Glutamatergic neuron (in vitro differentiated cells): ENCODE measurements around the gene SPRR2F. TPM values are rescaled to one million over a fixed set of nuclear protein-coding genes. Genes with fewer than 3 reads are reported as not detected.

Experiments used
- DNase-seq: peaks from one replicate; pipeline ENCODE4 v3.0.0; 2022
- H3K27ac Mint-ChIP-seq: one replicate; pipeline ENCODE4 v1.8.0; 2020; ENCODE audit warnings: mild to moderate bottlenecking, mixed read lengths, inconsistent platforms; ENCODE audit not compliant: unreplicated experiment
- H3K27me3 Mint-ChIP-seq: one replicate; pipeline ENCODE4 v1.8.0; 2020; ENCODE audit warnings: mild to moderate bottlenecking, moderate library complexity, mixed read lengths, inconsistent platforms; ENCODE audit not compliant: unreplicated experiment
- H3K36me3 Mint-ChIP-seq: one replicate; pipeline ENCODE4 v1.8.0; 2020; ENCODE audit warnings: mild to moderate bottlenecking, mixed read lengths, inconsistent platforms; ENCODE audit not compliant: unreplicated experiment
- H3K4me1 Mint-ChIP-seq: one replicate; pipeline ENCODE4 v1.8.0; 2020; ENCODE audit warnings: mild to moderate bottlenecking, low read depth, mixed read lengths, inconsistent platforms; ENCODE audit not compliant: unreplicated experiment
- H3K4me3 Mint-ChIP-seq: one replicate; pipeline ENCODE4 v1.8.0; 2020; ENCODE audit warnings: mild to moderate bottlenecking, mixed read lengths, inconsistent platforms; ENCODE audit not compliant: unreplicated experiment
- H3K9me3 Mint-ChIP-seq: one replicate; pipeline ENCODE4 v1.8.0; 2020; ENCODE audit warnings: mild to moderate bottlenecking, moderate library complexity, mixed read lengths, inconsistent platforms; ENCODE audit not compliant: unreplicated experiment
- long read RNA-seq: library from polyadenylated mRNA; unstranded; transcript quantifications from one replicate; pipeline ENCODE4 v2.0.0, GENCODE V29; 2020; ENCODE audit not compliant: unreplicated experiment
- total RNA-seq: library from RNA; stranded (reverse); fragmentation: NEBNext Ultra II Directional; extraction: Animal tissue kit (Norgen Biotek cat#: 25700); gene quantifications from one replicate; pipeline ENCODE4 v1.2.1, GENCODE V29; 2021; ENCODE audit not compliant: unreplicated experiment
- TF ChIP-seq, protein P1 (sequence below): fragments of 200-600 bp; sonication (generic); IDR thresholded peaks from one replicate; pipeline ENCODE4 v1.5.0; 2021; ENCODE audit not compliant: partially characterized antibody, unreplicated experiment

The SPRR2F gene, protein sequence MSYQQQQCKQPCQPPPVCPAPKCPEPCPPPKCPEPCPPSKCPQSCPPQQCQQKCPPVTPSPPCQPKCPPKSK
- total RNA-seq: not detected
- long read RNA-seq: 0 reads

DNA sequence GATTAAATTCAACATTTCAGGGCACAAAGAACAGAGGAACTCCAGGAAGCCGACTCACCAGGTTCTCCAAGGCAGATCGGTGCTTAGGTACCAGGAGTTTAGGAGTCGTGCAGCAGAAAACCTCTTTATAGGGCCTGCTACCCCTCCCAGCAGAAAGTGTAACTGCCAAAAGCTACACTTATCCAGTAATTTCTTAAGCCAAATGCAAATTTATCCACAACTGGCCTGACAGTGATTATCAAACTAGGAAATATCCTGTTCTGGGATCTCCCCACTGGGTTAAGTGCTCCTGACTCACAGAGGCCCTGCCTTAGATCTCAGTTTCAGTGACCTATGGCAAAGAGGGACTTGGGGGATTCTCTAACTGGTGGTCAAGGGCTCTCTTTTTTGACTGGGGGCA, at the start of gene SPRR2F:
Gene SPRR2F (minus strand): TSS at position 101 of the 400 bp plus-strand sequence. CDS start 783 bp downstream, outside the sequence.
- no peaks in the 10 kb centered on the region for H3K27me3 Mint-ChIP-seq
- H3K36me3 Mint-ChIP-seq: no peaks in the 10 kb centered on the region
- no peak within 1 kb of the TSS for H3K27ac Mint-ChIP-seq
- H3K4me1 Mint-ChIP-seq: no peaks in the 10 kb centered on the region
- H3K4me3 Mint-ChIP-seq: no peak within 1 kb of the TSS
- TF ChIP-seq, protein P1, sequence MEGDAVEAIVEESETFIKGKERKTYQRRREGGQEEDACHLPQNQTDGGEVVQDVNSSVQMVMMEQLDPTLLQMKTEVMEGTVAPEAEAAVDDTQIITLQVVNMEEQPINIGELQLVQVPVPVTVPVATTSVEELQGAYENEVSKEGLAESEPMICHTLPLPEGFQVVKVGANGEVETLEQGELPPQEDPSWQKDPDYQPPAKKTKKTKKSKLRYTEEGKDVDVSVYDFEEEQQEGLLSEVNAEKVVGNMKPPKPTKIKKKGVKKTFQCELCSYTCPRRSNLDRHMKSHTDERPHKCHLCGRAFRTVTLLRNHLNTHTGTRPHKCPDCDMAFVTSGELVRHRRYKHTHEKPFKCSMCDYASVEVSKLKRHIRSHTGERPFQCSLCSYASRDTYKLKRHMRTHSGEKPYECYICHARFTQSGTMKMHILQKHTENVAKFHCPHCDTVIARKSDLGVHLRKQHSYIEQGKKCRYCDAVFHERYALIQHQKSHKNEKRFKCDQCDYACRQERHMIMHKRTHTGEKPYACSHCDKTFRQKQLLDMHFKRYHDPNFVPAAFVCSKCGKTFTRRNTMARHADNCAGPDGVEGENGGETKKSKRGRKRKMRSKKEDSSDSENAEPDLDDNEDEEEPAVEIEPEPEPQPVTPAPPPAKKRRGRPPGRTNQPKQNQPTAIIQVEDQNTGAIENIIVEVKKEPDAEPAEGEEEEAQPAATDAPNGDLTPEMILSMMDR: no peak
- no peak for DNase-seq
- no peaks in the 10 kb centered on the region for H3K9me3 Mint-ChIP-seq

DNA sequence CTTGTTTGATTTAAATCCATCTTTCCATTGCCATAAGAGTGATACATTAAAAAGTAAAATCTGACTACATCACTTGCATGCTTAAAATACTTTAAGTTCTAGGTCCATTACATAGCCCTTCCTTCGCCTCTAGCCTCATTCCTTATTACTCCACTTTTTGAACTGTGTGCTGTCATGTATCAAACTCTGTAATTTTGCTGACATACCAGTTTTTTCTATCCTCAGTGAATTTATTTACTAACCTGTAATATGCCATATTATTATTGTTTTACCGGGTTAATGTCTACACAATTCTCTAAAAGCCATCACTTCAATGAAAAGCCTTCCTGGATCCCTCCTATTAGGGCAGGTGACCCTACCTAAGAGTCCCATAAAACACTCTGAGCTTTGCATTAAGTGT, 42.2 kb upstream of the SPRR2F start:
- TF ChIP-seq, protein P1: no peak
- no peaks in the 10 kb centered on the region for H3K4me1 Mint-ChIP-seq
- peaks cover 6% of the 10 kb centered on the region for H3K36me3 Mint-ChIP-seq
- no peak overlapping the region for H3K27ac Mint-ChIP-seq
- DNase-seq: no peak
- no peak overlapping the region for H3K4me3 Mint-ChIP-seq
- H3K27me3 Mint-ChIP-seq: peaks cover 2% of the 10 kb centered on the region
- H3K9me3 Mint-ChIP-seq: peaks cover 6% of the 10 kb centered on the region

DNA sequence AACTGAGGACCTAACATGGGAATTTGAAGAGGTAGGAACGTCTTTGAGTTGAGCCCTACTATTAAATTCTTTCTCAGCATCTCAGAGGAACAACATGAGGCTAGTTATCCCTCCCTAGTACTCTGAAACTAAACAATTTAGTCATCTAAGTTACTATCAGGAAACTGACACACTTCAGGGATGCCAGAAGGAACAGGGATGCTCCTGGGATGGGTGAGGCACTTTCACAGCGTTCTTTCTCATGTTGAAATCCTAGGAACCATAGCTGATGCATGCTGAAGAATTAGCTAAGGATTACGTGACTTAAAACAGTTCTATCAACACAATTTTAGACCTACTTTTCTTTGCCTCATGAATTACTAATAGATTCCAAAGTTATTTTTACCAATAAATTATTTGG, 39.2 kb upstream of the SPRR2F start:
- no peak for DNase-seq
- no peaks in the 10 kb centered on the region for H3K4me1 Mint-ChIP-seq
- no peak overlapping the region for H3K4me3 Mint-ChIP-seq
- H3K36me3 Mint-ChIP-seq: no peaks in the 10 kb centered on the region
- TF ChIP-seq, protein P1: no peak
- H3K27me3 Mint-ChIP-seq: no peaks in the 10 kb centered on the region
- no peak overlapping the region for H3K27ac Mint-ChIP-seq
- H3K9me3 Mint-ChIP-seq: no peaks in the 10 kb centered on the region

DNA sequence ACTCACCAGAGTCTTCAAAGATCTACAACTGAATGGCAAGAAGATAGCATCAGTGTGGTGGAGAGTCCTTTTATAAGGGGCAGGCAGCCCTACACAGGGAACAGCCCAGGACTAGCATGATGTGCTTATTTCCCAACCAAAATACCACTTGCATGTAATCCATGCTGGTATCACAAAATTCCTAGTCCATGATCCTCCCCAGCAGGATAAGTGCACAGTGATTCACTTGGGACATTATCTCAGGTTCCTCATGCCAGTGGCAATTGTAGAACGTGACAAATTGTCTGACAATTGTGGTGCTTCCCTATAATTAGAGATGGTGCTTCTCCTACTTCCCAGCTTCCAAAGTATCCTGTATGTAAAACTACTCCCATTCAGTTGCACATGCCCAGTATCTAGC, 37.5 kb upstream of the SPRR2F start, which contains the start of gene SPRR2G:
Gene SPRR2G (minus strand): TSS at position 45 of the 400 bp plus-strand sequence. CDS start 780 bp downstream, outside the sequence.
- TF ChIP-seq, protein P1: no peak
- H3K27ac Mint-ChIP-seq: no peak within 1 kb of the TSS
- no peak within 1 kb of the TSS for H3K4me3 Mint-ChIP-seq
- no peaks in the 10 kb centered on the region for H3K9me3 Mint-ChIP-seq
- no peaks in the 10 kb centered on the region for H3K36me3 Mint-ChIP-seq
- H3K4me1 Mint-ChIP-seq: no peaks in the 10 kb centered on the region
- no peaks in the 10 kb centered on the region for H3K27me3 Mint-ChIP-seq
- DNase-seq: no peak

DNA sequence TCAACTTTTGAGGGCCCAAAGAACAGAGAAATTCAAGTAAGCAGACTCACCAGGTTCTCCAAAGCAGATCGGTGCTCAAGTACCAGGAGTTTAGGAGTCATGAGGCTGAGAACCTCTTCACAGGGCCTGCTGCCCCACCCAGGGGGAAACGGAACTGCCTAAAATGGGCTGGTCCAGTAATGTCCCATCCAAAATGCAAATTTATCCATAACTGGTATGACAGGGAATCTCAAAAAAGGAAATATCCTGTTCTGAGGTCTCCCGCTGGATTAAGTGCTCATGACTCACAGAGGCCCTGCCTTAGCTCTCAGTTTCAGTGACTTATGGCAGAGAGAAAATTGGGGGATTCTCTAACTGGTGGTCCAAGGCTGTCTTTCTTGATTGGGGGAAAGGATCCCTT, 28.1 kb upstream of the SPRR2F start:
- no peak for DNase-seq
- H3K4me3 Mint-ChIP-seq: no peak overlapping the region
- H3K27me3 Mint-ChIP-seq: no peaks in the 10 kb centered on the region
- H3K36me3 Mint-ChIP-seq: no peaks in the 10 kb centered on the region
- TF ChIP-seq, protein P1: no peak
- H3K27ac Mint-ChIP-seq: no peak overlapping the region
- no peaks in the 10 kb centered on the region for H3K9me3 Mint-ChIP-seq
- H3K4me1 Mint-ChIP-seq: no peaks in the 10 kb centered on the region
